ENCODE results near the gene PDPK1.

DNA sequence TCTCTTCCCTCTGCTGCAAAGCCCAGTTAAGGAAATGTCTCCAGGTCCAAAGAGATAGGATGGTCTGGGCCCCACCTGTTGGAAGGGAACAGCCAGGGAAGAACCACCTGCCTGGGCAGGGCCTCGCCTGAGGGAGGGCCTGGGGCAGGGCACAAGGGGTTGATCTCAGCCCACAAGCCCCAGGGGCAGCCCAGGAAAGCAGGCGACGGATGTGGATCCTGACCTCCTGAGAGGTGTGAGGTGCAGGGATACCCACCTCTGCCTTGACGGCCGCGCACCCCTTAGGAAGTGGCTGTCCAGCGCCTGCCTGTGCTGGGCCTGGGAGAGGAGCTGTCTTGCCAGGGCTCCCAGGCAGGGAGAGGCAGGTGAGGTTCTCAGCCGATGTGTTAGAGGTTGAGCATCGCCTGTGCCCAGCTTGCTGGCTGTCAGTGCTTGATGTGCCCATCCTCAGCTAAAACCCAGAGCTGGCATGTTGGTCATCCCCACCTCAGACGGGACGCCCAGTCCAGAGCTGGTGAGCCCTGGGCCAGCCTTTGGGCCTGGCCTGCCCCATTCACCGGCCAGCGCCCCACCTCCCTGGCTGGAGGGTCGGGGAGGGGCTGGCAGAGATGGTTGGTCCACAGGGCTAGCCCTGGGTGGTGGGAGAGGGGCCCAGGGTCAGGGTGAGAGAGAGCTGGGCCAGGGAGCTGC, 7.0 kb upstream of the PDPK1 start:
- TF ChIP-seq, protein P1, sequence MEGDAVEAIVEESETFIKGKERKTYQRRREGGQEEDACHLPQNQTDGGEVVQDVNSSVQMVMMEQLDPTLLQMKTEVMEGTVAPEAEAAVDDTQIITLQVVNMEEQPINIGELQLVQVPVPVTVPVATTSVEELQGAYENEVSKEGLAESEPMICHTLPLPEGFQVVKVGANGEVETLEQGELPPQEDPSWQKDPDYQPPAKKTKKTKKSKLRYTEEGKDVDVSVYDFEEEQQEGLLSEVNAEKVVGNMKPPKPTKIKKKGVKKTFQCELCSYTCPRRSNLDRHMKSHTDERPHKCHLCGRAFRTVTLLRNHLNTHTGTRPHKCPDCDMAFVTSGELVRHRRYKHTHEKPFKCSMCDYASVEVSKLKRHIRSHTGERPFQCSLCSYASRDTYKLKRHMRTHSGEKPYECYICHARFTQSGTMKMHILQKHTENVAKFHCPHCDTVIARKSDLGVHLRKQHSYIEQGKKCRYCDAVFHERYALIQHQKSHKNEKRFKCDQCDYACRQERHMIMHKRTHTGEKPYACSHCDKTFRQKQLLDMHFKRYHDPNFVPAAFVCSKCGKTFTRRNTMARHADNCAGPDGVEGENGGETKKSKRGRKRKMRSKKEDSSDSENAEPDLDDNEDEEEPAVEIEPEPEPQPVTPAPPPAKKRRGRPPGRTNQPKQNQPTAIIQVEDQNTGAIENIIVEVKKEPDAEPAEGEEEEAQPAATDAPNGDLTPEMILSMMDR (IDR thresholded peaks at IDR 0.05 in 8 of 11, conservative IDR thresholded peaks at IDR 0.05 in 3 of 11): no peak
- no peak for TF ChIP-seq POLR2A (IDR thresholded peaks at IDR 0.05)

Measured in spleen (tissue), 7 donors.